AG04449 (cell line): ENCODE data around the gene TUBB4A.

ENCODE experiments used
- CTCF ChIA-PET: fragments of 350-600 bp; formaldehyde crosslinking; extraction: SDS; loops from one replicate; lab custom pipeline; 2021; ENCODE audit warnings: antibody characterized with exemption; lab: Yijun Ruan, JAX
- POLR2A ChIA-PET: fragments of 400-600, 350-600 bp; formaldehyde crosslinking; extraction: SDS; loops from one replicate; lab custom pipeline; 2020; ENCODE audit warnings: antibody characterized with exemption, inconsistent platforms; lab: Yijun Ruan, JAX
- DNase-seq: peaks from one replicate; pipeline ENCODE4 v3.0.0-alpha.2; 2010; ENCODE audit warnings: low read depth, low spot score
- H3K4me3 ChIP-seq: 2 replicates; pipeline ENCODE4 v1.5.1; 2011; ENCODE audit warnings: low read depth, mild to moderate bottlenecking, control low read depth, low read length
- TF ChIP-seq, protein P1 (sequence below): IDR thresholded peaks from one replicate; pipeline ENCODE4 v1.5.1; 2011; ENCODE audit warnings: mild to moderate bottlenecking, moderate library complexity, low read length, control low read depth, inconsistent platforms; ENCODE audit not compliant: insufficient read depth; ENCODE audit errors: missing control alignments

Gene TUBB4A

DNA sequence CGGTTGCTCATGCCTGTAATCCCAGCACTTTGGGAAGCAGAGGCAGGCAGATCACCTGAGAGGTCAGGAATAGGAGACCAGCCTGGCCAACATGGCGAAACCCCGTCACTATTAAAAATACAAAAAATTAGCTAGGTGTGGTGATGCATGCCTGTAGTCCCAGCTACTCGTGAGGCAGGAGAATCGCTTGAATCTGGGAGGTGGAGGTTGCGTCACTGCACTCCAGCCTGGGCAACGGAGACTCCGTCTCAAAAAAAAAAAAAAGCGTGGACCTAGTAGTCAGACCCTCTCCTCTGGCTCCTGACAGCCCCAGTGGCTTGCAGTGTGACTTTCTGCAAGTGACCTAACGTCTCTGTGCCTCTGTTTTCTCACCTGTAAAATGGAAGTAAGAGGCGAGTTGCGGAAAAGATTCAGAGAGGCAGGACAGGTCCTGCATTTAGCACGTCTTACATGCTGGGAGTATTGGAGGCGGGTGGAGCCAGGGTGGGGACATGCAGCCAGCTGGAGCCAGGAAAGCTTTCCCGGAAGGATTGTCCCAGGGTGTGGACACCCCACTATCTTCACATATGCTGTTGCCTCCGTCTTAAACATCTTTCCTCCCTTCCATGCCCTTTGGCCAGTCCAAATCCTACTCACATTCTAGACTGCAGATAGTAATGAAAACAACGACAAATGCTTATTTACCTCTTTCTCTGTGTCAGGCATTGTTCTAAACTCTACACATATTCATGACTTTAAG, 2.9 kb downstream of the TUBB4A start:
- TF ChIP-seq, protein P1, sequence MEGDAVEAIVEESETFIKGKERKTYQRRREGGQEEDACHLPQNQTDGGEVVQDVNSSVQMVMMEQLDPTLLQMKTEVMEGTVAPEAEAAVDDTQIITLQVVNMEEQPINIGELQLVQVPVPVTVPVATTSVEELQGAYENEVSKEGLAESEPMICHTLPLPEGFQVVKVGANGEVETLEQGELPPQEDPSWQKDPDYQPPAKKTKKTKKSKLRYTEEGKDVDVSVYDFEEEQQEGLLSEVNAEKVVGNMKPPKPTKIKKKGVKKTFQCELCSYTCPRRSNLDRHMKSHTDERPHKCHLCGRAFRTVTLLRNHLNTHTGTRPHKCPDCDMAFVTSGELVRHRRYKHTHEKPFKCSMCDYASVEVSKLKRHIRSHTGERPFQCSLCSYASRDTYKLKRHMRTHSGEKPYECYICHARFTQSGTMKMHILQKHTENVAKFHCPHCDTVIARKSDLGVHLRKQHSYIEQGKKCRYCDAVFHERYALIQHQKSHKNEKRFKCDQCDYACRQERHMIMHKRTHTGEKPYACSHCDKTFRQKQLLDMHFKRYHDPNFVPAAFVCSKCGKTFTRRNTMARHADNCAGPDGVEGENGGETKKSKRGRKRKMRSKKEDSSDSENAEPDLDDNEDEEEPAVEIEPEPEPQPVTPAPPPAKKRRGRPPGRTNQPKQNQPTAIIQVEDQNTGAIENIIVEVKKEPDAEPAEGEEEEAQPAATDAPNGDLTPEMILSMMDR: no peak
- H3K4me3 ChIP-seq: no peak overlapping the region
- DNase-seq: no peak
- ChIA-PET CTCF (interaction anchor here (0.5 kb wide), 1 partner anchor 20 kb away, joined by 3 read pairs; no protein-coding TSS in a partner anchor), POLR2A (interaction anchor here (1.0 kb wide), 1 partner anchor 17 kb away, joined by 3 read pairs; no protein-coding TSS in a partner anchor)

DNA sequence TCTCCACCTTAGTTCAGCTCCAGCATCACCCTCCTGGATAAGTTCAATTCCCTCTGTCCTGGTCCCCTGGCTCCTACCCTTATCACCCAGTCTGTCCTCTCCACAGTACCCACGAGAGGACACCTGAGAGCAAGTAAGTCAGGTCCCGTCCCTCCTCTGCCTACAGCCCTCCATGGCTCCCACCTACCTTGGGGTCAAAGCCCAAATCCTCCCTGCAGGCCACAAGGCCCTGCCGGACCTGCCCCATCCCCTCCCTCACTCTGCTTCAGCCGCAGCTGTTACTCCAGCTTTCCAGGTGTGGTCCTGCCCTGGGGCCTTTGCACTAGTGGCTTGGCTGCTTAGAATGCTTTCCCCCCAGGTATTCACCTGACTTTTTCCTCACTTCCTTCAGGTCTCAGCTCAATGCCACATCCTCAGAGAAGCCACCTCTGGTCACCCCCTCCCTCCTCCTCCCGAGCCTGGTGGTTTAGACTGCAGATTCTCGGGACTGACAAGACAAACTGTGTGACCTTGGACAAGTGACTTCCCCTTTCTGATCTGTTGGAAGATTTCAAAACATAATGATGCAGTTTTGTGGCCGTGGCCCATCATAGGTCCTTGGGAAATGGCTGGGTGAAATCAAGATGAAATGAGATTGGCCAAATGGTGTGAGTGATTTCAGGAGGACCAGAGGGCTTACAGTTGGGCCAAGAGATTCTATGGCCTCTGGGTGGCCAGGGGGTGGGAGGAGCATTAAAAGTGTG, 3.6 kb downstream of the TUBB4A start:
- TF ChIP-seq, protein P1: no peak
- H3K4me3 ChIP-seq: no peak overlapping the region
- DNase-seq: no peak
- ChIA-PET CTCF (interaction anchor here (1.1 kb wide), 1 partner anchor 18 kb away, joined by 3 read pairs; no protein-coding TSS in a partner anchor), POLR2A (no interaction called here)

DNA sequence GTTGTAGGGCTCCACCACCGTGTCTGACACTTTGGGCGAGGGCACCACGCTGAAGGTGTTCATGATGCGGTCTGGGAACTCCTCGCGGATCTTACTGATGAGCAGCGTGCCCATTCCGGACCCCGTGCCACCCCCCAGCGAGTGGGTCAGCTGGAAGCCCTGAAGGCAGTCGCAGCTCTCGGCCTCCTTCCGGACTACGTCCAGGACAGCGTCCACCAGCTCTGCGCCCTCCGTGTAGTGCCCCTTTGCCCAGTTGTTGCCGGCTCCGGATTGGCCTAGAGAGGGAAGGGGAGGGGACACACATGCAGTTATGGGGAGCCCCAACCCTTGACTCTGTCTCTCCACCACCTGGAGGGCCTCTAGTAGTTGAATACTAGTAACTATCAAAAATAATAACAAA, 6.2 kb downstream of the TUBB4A start:
- ChIA-PET CTCF (no interaction called here), POLR2A (no interaction called here)
- DNase-seq: no peak
- TF ChIP-seq, protein P1: no peak
- no peak overlapping the region for H3K4me3 ChIP-seq

DNA sequence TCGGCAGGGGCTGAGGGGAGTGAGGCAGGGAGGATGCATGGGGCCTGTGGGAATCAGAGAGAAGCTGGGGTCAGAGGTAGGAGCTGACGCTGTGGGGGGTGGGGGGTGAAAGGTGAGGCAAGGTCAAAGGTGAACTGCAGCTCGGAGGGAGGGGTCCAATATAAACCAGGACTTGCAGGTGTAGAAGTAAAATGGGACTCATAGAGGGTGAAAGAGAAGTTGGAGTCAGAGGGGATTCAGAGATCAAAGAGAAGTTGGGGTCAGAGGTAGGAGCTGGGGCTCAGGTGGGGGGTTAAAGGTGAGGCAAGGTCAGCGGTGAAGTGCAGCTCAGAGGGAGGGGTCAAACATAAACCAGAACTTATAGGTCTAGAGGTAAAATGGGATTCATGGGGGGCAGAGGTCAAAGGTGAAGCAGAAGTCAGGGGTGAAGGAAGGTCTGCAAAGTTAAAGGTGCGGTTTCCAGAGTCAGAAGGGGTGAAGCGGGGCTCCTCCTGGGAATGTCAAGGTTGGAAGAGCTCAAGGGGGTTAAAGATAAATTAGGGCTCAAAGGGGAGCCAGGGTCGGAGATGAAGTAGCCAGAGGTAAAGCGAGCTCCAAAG, 7.6 kb downstream of the TUBB4A start:
- ChIA-PET CTCF (no interaction called here), POLR2A (interaction anchor here (0.6 kb wide), 1 partner anchor 102 kb away, joined by 3 read pairs; the partner anchor contains the start of gene GTF2F1)
- no peak for DNase-seq
- TF ChIP-seq, protein P1: no peak
- no peak overlapping the region for H3K4me3 ChIP-seq

DNA sequence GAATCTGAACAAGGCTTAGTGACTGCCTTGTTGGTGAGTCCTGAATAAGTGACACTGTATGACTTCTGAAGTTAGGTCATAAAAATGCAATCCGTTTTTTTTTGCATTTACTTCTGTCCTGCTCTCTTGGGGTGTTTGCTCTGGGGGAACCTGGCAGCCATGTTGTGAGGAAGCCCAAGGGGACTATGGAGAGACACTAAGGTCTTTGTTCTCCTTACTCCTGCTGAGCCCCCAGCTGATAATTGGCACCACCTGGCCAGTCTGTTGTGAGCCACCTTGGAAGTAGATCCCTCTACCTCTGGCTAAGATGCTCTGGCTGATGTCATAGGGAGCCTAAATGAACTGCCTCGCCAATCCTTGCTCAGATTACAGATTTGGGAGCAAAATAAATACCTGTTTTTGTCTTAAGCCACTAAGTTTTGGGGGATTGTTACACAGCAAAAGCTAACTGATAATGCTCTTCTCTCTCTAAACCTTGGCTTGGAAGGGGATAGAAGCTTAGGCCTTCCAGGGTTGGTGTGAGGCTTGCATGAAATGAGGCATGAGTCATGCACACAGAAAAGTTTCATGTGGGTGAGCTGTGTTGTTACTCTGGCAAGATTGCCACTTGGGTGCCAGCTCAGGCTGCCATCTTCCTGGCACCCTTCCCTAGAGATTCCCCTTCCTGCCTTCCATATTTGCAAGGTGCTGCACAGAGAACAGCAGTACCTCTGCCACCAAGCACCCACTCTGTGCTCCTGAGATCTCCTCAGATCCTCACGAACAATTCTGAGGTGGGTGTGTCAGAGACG, 10.1 kb downstream of the TUBB4A start:
- TF ChIP-seq, protein P1: no peak
- H3K4me3 ChIP-seq: no peak overlapping the region
- ChIA-PET CTCF (interaction anchor here (1.9 kb wide), 1 partner anchor 10 kb away, joined by 8 read pairs; the partner anchor contains the start of gene DENND1C), POLR2A (no interaction called here)
- no peak for DNase-seq
